HL-60 (cell line): ENCODE measurements around the gene NEDD8.

Source experiments
- POLR2AphosphoS5 ChIP-seq: IDR thresholded peaks from 2 replicates; pipeline ENCODE4 v1.6.1; 2012; ENCODE audit warnings: low read depth
- TF ChIP-seq, protein P1 (sequence below): IDR thresholded peaks from one replicate; pipeline ENCODE4 v1.5.1; 2011; ENCODE audit warnings: low read length, control low read depth, inconsistent platforms; ENCODE audit not compliant: insufficient read depth
- TF ChIP-seq, protein P2 (sequence below): IDR thresholded peaks from 2 replicates; pipeline ENCODE4 v1.6.1; 2012; ENCODE audit warnings: low read depth; ENCODE audit not compliant: insufficient replicate concordance

DNA sequence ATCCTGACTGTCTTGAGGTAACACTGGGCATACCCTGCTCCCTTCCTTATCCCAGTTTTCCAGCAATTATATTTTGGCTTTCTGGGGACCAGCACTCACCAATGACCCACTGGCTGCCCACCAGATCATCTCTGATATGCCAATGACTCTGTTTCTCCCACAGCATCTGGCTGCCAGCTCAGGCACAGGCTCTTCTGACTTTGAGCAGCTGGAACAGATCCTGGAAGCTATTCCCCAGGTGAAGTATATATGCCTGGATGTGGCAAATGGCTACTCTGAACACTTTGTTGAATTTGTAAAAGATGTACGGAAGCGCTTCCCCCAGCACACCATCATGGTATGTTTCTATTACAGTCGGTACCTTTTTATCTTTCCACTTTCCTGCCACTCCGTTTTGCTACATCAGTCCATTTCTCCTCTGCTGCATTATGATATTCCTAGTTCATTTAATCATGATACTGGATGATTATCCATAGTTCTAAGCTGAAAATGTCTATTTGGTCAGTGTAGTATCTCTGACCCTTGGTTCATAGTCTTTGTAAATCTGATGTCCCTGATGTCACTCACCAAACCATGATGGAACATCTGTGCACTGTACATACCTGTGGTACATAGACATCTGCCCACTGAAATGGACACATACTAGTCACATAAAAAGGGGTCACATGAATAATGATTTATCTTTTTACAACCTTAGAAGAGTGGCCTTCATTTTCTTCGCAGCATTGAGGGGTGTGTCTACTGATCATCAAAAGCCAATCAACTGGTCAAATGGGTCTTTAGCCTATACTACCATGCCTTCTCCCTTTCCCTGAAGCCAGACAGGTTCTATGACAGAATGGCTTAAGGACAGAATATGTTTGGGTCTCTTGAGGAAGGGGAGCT, 3.9 kb upstream of the NEDD8 start:
- no peak for TF ChIP-seq POLR2AphosphoS5
- TF ChIP-seq, protein P1, sequence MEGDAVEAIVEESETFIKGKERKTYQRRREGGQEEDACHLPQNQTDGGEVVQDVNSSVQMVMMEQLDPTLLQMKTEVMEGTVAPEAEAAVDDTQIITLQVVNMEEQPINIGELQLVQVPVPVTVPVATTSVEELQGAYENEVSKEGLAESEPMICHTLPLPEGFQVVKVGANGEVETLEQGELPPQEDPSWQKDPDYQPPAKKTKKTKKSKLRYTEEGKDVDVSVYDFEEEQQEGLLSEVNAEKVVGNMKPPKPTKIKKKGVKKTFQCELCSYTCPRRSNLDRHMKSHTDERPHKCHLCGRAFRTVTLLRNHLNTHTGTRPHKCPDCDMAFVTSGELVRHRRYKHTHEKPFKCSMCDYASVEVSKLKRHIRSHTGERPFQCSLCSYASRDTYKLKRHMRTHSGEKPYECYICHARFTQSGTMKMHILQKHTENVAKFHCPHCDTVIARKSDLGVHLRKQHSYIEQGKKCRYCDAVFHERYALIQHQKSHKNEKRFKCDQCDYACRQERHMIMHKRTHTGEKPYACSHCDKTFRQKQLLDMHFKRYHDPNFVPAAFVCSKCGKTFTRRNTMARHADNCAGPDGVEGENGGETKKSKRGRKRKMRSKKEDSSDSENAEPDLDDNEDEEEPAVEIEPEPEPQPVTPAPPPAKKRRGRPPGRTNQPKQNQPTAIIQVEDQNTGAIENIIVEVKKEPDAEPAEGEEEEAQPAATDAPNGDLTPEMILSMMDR, result no peak
- TF ChIP-seq, protein P2, sequence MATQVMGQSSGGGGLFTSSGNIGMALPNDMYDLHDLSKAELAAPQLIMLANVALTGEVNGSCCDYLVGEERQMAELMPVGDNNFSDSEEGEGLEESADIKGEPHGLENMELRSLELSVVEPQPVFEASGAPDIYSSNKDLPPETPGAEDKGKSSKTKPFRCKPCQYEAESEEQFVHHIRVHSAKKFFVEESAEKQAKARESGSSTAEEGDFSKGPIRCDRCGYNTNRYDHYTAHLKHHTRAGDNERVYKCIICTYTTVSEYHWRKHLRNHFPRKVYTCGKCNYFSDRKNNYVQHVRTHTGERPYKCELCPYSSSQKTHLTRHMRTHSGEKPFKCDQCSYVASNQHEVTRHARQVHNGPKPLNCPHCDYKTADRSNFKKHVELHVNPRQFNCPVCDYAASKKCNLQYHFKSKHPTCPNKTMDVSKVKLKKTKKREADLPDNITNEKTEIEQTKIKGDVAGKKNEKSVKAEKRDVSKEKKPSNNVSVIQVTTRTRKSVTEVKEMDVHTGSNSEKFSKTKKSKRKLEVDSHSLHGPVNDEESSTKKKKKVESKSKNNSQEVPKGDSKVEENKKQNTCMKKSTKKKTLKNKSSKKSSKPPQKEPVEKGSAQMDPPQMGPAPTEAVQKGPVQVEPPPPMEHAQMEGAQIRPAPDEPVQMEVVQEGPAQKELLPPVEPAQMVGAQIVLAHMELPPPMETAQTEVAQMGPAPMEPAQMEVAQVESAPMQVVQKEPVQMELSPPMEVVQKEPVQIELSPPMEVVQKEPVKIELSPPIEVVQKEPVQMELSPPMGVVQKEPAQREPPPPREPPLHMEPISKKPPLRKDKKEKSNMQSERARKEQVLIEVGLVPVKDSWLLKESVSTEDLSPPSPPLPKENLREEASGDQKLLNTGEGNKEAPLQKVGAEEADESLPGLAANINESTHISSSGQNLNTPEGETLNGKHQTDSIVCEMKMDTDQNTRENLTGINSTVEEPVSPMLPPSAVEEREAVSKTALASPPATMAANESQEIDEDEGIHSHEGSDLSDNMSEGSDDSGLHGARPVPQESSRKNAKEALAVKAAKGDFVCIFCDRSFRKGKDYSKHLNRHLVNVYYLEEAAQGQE, result no peak
